GM21825 (cell line): ENCODE measurements around the gene LSM7.

Experiments used
- ATAC-seq: cut with Tn5 transposase; IDR thresholded peaks from one replicate; pipeline ENCODE4 v1.9.1; 2021; ENCODE audit warnings: mild to moderate bottlenecking, moderate library complexity; ENCODE audit not compliant: unreplicated experiment

Gene LSM7

DNA sequence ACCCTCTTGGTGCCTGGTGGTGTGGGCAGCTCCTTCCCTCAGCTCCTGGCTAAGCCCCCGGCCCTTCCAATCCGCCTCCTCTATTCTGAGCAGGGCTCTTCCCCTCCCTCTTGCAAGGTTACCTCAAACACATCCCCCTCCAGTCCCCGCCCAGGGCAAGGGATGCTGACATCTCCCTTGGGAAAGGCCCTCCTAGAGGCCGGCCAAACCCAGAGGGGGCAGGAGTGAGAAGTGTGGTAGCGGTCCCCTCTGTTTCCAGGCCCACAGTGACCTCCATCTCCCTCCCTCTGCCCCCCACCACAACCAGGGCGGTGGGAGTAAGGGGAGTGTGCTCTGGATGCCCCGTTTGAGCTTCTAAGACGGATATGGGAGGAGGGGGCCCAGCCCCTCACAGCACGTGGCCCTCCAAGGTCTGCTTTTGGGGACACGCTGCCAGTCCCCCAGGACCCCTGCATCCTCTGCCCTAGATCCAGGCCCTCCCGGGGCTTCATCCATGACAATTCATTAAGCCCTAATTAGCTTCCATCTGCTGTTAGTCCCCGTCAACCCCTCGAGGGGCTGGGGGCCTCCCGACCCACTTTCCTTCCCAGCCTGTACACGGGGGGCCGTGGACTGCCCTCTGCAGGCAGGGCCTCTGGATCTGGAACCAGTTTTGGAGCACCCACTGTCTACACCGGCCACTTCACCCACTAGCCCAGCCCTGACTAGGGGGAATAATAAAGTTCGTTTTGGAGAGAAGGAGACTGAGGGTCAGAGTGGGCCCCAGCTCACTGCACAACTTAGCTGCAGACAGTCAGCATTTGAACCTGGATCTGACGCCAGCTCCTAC, 22.7 kb downstream of the LSM7 start:
- ATAC-seq = no peak

DNA sequence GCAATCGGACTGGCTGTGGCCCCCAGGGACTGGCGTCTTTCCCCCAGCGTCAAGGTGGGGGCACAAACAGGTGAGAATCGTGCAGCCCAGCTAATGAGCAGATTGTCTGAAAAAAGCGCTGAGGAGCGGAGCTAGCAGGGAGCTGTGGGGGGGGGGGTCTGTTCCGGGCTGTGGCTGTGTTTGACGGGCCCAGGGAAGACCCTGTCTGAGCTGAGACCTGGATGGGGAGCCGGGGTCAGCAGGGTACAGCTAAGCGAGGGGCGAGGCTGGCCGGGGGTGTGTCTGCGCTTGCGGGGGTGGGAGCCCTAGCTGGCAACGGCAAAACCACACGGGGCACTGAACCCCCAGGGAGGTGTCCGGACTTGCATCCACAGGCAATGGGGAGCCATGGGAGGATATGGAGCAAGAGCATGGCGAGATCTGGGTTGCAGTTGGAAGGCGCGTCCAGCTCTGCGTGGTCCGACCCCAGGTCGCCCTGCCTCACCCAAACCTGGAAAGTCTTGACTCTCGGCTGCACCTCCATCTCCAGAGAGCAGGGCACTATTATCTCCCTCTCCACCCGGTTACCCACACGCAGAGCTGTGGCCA, 25.1 kb downstream of the LSM7 start:
- ATAC-seq = no peak

DNA sequence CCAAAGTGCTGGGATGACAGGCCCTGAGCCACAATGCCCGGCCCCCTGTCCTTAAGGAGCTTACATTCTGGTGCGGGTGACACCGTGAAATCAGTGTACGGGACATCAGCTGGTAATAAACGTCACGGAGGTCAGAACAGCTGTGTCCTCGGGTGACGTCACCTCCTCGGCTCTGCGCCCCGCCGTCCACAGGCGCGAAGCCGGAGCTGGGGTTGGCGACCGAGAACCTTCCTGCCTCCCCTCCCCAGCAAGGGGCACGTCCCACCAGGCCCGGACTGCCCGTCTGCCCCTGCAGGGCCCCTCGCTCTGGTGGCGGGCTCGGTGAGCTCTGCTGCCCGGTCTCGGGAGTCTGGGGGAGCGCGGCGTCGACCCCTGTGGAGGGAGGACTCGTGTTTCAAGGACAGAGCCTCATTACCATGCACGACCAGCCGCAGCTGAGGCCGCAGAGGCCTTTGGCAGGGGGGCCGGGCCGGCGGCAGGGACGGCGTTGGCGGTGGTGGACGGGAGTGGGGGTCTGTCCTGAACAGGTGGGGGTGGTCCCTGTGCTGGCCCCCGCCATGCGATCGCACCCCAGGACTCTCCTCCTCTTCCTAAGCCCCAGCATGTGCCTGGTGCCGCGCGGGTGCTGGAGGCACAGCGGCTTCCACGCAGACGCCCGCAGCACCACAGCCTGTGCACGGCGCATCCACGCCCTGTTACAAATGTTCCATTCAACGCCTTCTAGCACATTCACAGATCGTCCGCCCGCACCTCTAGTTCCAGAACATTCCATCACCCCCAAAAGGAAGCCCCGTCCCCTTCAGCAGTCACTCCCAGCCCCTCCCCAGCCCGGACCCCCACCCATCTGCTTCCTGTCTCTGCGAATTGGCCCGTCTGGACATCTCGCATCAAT, 25.8 kb downstream of the LSM7 start:
- no peak for ATAC-seq

DNA sequence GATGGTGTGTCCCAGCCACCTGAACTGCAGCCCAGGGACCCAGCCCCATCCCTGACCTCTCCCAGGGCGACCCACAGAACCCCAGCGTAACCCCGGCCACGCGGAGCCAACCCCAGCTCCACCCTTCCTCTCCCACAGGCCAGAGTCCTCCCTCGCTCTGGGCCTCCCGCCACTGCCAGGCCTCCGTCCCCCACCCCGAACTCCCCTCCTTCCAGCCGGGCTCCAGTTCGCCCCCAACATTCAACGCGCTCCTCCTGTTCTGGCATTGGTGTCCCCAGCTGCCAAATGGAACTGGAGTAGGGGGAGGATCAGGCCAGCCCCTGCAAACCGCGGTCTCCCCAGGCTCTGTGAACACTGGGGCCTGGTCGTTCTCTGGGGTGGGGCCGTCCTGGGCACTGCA, 27.9 kb downstream of the LSM7 start:
- ATAC-seq = no peak

DNA sequence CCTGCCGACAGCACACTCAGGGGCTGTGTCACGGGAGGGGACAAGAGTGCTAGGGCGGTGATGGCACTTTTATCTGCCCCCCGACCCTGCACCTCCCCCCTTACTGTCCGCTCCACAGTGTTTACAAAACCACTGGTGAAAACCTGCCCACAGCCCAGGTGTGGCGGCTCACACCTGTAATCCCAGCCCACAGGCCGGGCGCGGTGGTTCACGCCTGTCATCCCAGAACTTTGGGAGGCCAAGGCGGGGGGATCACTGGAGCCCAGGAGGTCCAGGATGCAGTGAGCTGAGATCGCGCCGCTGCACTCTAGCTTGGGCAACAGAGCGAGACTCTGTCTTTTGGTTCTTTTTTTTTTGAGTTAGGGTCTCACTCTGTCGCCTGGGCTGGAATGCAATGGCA, 32.2 kb downstream of the LSM7 start:
- ATAC-seq = no peak

DNA sequence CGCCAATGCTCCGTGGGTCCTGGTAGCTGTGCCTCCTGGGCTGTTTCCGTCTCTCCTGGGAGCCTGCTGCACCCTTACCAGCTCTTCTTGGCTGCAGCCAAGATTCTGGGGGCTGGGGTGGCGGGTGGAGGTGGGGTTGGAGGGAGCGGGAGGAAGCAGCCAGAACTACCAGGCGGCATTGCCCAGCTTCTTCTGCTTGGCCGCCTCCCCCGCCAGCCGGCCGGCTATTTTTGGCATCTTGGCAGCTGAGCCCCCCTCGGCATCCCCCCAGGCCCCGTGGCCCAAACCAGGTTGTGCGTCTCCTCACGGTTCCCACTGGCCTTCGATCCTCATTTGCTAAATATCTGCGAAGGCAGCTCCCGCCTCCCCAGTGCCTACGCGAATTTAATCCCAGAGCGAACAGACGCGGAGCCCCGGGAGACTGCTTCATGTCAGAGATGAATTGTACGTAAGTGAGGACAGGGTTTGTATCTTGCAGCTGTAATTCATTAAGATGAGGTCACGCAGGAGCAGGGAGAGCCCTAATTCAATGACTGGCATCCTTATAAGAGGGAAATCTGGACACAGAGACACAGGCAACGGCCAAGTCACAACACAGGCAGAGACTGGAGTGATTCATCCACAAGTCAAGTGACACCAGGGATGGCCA, 33.6 kb downstream of the LSM7 start:
- ATAC-seq = no peak

DNA sequence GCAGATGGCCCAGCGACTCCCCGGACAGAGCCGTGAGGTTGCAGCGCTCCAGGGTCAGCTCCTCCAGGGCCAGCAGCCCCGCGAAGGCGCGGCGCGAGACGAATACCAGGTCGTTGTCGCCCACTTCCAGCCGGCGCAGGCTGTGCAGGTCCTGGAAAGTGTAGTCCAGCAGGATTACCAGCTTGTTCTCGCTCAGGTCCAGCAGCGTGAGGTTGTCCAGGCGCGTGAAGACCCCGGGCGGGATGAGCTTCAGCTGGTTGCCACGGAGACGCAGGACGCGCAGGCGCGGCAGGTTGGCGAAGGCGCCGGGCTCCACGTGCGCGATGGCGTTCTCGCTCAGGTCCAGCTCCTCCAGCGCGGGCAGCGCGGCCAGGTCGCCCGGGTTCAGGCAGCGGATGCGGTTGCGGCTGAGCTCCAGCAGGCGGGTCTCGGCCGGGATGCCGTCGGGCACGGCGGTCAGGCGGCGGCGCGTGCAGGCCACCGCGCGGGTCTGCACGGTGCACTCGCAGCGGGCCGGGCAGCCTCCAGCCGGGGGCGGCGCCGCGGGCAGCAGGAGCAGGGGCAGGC, 37.1 kb downstream of the LSM7 start:
- ATAC-seq = no peak

DNA sequence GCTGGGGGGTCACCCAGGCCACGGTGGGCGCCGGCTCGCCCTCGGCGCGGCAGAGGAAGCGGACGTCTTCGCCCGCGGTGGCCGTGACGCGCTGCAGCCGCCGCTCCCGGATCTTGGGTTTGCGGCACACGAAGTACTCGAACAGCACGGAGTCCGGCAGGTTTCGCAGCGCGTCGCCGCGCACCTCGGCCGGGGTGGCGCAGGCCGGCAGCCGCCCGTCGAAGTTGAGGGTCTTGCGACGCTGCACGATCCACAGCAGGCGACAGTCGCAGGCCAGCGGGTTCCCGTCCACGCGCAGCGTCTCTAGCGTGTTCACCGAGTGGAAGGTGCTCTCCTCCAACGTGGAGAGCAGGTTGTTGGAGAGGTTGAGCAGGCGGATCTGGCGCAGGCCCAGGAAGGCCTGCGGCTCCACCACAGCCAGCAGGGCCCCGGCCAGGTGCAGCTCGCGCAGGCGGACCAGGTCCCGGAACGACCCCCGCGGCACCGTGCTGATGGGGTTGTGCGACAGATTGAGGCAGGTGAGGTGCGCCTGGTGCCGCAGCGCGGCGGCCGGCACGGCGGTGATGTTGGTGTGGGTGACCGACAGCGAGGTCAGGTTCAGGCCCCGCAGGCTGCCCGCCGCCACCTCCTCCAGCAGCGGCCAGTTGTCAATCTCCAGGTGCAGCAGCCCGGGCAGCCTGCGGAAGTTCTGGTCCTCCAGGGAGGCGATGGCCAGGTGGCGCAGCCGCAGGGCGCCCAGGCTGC, 37.8 kb downstream of the LSM7 start:
- no peak for ATAC-seq

DNA sequence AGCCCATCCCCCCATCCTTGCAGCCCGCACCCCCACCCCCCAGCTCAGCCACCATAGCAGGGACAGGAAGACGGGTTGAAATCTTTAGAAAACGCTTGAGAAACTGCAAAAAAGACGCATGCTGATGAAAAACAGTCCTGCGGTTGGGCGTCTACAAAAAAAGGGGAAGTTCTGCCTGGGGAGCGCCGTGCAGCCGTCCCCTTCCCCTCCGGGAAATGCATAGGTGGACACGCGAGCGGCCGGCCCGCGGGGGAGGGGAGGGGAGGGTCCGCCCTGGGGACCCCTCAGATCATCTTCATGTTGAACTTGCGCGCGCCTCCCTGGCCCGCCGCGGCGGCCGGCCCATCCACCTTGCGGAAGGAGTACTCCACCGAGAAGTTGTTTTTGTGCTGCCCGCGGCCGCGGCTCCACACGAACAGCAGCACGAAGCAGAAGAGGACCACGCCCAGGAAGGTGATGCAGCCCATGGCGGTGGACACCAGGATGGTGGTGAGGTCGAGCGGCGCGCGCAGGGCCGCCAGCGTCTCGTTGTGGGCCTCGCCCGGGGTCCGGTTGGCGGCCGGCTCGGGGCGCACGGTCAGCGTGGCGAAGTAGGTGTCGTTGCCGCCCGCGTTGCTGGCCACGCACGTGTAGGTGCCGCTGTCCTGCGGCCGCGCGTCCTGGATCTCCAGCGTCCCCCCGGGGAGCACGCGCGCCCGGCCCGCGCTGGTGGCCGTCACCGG, 38.5 kb downstream of the LSM7 start:
- ATAC-seq = no peak

DNA sequence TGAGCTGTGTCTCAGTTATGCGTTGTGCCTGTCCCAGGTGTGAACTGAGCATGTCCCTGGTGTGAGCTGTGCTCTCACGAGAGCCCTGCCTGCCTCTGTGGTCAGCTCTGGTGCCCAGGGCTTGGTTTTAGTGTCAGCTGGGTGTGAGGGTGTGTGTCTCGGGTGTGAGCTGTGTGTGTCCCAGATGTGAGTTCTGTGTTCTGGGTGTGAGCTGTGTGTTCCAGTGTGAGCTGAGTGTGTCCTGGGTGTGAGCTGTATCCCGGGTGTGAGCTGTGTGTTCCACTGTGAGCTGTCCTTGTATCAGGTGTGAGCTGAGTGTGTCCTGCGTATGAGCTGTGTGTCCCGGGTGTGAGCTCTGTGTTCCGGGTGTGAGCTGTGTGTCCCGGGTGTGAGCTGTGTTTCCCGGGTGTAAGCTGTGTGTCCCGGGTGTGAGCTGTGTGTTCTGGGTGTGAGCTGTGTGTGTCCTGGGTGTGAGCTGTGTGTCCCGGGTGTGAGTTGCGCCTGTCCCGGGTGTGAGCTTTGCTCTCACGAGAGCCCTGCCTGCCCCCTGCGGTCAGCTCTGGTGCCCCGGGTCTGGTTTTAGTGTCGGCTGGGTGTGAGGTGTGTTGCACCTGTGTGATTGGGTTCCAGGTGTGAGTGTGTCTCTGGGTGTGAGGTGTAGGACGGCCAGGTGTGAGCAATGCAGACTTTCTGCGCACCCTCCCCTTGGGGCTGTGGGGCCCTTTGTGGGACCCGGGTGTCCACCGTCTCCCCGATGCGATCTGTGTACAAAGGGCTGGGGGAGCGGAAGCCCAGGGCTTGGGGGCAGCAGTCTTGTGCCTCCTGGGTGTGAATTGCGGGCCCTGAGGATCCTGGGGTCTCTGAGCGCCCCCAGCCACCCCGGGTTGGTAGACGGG, 39.3 kb downstream of the LSM7 start:
- ATAC-seq = no peak

DNA sequence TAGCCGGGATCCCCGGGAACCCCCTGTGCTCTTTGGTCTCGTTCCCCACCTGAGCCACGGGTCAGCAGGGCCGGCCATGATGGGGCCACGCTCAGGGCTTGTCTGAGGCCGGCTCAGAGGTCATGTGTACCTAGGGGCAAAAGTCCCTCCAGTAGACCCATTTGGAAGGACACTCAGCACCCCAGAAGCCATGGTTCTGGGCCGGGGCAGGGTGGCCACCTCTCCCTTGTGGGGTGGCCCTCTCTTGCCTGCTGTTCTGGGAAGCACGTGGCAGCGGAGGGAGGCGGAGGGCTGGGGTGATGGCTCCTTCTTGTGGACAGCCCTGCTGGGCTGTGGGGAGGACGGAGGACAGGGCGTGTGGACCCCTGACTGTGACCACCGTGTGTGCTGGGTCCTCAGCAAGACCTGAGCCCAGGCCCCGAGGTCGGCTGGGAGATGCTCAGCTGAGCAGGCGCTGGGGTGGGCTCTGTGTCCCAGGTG, 40.0 kb downstream of the LSM7 start:
- ATAC-seq = no peak

DNA sequence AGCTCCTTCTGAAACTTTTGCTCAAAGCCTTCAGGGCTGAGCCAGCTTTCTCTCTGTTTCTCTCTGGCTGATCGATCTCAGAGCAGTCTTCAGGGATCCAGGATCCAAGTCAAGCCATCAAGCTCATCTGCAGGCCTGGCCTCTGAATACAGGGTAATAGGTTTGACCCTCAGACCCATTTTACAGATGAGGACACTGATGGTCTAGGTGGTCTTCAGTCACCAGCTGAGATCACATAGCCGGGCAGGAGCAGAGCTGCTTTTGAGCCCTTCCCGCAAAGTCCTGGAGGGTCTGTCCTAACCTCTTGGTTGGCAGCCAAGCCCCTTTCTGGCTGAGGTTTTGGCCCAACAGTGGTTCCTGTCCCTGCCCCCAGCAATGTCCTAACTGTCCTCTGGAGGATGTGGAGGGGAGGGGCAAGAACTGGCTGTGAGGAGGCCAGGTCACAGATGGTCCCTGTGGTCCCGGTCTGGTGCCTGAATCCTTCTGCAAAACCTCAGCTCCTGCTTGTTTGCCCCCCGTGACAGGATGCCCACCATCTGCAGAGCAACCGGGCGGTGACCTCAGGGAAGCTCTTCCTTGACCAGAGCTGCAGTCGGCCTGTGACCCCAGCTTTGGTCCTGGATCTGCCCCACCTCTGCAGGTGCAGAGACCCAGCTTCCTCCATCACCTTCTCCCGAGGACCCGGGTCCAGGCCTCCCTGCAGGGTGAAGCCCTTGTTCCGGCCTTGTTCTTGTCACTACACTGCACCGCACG, 40.6 kb downstream of the LSM7 start:
- ATAC-seq = no peak

DNA sequence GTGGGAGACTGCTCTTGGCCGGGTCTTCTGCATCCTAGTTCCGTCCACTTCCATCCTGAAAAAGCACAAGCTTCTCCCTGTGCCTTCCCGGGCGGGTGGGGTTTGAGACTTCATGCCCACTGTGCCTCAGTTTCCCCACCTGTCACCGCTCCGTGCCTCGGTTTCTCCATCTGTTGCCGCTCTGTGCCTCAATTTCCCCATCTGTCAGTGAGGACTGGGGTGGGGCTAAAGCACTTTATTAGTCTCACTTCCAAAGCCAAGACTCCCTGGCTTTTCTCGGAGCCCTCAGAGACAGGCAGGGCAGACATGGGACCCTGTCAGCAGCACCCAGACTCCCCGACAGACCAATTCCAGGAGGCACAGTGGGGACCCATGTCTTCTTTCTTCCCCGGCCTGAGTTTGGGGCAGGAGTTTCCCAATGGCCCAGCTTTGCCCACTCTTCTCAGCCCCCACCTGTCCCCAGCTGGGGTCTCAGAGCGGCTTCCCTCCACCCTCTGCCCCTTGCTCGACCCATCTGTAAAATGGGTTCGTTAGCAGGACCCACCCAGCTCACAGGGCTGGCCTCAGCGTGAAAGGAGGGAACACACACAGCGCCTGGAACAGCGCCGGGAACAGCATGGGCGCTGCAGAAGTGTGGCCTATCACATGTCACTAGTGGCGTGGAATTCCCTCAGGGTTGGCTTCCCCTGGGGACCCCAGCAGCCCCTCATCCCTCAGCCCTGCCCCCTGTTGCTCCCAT, 41.8 kb downstream of the LSM7 start:
- no peak for ATAC-seq

DNA sequence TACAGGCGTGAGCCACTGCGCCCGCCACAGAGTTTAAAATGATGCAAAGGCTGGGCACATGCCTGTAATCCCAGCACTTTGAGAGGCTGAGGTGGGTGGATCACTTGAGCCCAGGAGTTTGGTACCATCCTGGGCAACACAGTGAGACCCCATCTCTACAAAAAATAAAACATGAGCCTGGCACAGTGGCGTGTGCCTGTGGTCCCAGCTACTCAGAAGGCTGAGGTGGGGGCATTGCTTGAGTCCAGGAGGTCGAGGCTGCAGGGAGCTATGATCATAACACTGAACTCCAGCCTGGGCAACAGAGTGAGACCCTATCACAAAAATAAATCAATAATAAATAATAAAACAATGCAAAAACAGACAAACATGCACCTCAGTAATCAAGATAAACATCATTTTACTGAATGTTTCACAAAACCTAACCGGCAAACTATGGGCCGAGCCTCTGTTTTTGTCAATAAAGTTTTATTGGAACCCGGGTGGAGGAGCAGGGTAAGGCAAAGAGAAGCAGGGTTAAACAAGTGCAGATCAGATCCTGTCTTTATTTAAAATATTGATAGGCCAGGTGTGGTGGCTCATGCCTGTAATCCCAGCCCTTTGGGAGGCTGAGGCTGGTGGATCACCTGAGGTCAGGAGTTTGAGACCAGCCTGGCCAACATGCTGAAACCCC, 44.4 kb downstream of the LSM7 start:
- no peak for ATAC-seq

DNA sequence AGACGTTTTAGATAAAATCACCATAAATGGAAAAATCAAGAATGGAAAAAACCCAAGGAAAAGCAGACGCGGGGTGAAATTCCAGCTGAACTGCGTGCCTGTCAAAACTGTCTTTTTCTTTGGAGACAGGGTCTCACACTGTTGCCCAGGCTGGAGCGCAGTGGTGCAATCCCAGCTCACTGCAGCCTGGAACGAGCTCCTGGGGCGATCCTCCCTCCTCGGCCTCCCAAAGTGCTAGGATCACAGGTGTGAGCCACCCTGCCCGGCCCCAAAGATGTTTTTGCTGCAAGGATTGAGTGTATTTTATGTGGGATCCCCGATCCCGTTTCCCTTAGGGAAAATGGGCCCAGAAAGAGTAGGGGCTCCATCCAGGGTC, 45.5 kb downstream of the LSM7 start:
- ATAC-seq = no peak

DNA sequence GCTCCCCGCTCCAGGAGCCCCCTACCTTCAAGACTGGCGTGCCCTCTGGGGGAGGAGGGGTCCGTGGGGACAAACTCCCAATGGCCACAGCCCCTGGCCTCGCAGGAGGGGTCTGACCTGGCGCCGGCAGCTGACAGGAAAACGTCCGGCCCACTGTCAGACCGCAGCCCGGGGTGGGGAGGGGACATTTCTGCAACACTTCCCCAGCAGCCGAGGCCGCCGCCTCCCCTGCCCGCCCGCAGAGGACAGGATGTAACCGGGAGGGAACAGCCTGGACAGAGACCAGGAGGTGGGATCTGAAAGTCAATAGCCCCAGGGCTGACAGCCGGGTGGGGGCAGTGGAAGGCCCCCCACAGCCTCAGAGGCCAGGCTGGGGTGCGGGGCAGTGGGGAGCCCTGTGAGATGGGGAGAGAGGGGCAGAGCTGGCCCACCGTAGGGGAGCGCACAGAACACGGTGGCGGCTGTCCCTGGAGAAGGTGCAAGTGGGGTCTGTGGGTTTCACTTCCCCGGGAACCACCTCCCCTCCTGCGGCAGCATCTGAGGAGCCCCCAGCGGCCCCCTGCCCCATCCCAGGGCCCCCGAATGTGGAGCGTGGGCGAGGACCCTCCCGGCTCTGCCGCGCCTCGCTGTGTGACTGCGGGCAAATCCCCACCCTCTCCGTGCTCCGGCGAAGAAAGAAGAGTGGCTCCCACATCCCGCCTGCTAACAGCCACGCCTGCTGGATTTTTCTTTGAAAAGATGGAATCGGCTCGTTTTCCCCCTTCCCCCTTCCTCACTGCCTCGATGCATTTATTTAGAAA, 46.1 kb downstream of the LSM7 start, which contains the start of gene PEAK3:
Gene PEAK3 (minus strand): TSS at position 114 of the 800 bp plus-strand sequence. CDS start 1,244 bp downstream, outside the sequence.
- ATAC-seq = no peak
